ENCODE measurements around the gene MUC3A.
"Not testable (repeated sequence)": the region's sequence is repeated elsewhere in the genome, so short reads cannot be mapped to it uniquely, and the experiment has no call there.

Gene MUC3A

GRCh38 chr7:100921039-100921438, 28.3 kb upstream of the MUC3A start:
- Histone ChIP-seq H3K4me1 (ENCODE audit: control insufficient read depth, insufficient read depth, low read length) (no peaks in the 10 kb centered on the region), H3K27ac (ENCODE audit: low read depth, low read length) (no peak overlapping the region), H3K4me3 (ENCODE audit: low read length) (no peak overlapping the region), H3K36me3 (ENCODE audit: control insufficient read depth, insufficient read depth, low read length) (no peaks in the 10 kb centered on the region), H3K27me3 (ENCODE audit: control insufficient read depth, insufficient read depth, low read length) (no peaks in the 10 kb centered on the region), H3K9ac (ENCODE audit: low read length) (no peak overlapping the region)

- H3K4me3 ChIP-seq (ENCODE audit: low read length); H3K36me3 ChIP-seq (ENCODE audit: control insufficient read depth, insufficient read depth, low read length); H3K9ac ChIP-seq (ENCODE audit: low read length); H3K27ac ChIP-seq (ENCODE audit: low read depth, low read length); H3K27me3 ChIP-seq (ENCODE audit: control insufficient read depth, insufficient read depth, low read length); H3K4me1 ChIP-seq (ENCODE audit: control insufficient read depth, insufficient read depth, low read length): not testable (repeated sequence)
Measured at GRCh38 chr7:100923616-100924015, 25.7 kb upstream of the MUC3A start.

- Histone ChIP-seq H3K4me3 (ENCODE audit: low read length) (no peak overlapping the region), H3K4me1 (ENCODE audit: control insufficient read depth, insufficient read depth, low read length) (no peaks in the 10 kb centered on the region)
Measured at GRCh38 chr7:100929808-100930174, 19.5 kb upstream of the MUC3A start.

GRCh38 chr7:100933734-100934133, 15.6 kb upstream of the MUC3A start:
- no peak overlapping the region for H3K4me3 ChIP-seq (ENCODE audit: low read length)
- H3K4me1 ChIP-seq (ENCODE audit: control insufficient read depth, insufficient read depth, low read length) = no peaks in the 10 kb centered on the region
- H3K27ac ChIP-seq (ENCODE audit: low read depth, low read length) = no peak overlapping the region
- no peaks in the 10 kb centered on the region for H3K36me3 ChIP-seq (ENCODE audit: control insufficient read depth, insufficient read depth, low read length)
- no peaks in the 10 kb centered on the region for H3K27me3 ChIP-seq (ENCODE audit: control insufficient read depth, insufficient read depth, low read length)
- H3K9ac ChIP-seq (ENCODE audit: low read length) = no peak overlapping the region

More at GRCh38 chr7:100929808-100930174, 19.5 kb upstream of the MUC3A start:
- Histone ChIP-seq H3K27me3 (ENCODE audit: control insufficient read depth, insufficient read depth, low read length) (no peaks in the 10 kb centered on the region), H3K36me3 (ENCODE audit: control insufficient read depth, insufficient read depth, low read length) (no peaks in the 10 kb centered on the region), H3K9ac (ENCODE audit: low read length) (no peak overlapping the region), H3K27ac (ENCODE audit: low read depth, low read length) (no peak overlapping the region)

GRCh38 chr7:100935381-100935780, 14.0 kb upstream of the MUC3A start:
- H3K36me3 ChIP-seq (ENCODE audit: control insufficient read depth, insufficient read depth, low read length); H3K27ac ChIP-seq (ENCODE audit: low read depth, low read length); H3K9ac ChIP-seq (ENCODE audit: low read length); H3K4me1 ChIP-seq (ENCODE audit: control insufficient read depth, insufficient read depth, low read length); H3K4me3 ChIP-seq (ENCODE audit: low read length); H3K27me3 ChIP-seq (ENCODE audit: control insufficient read depth, insufficient read depth, low read length): not testable (repeated sequence)

- H3K9ac ChIP-seq (ENCODE audit: low read length); H3K36me3 ChIP-seq (ENCODE audit: control insufficient read depth, insufficient read depth, low read length); H3K4me3 ChIP-seq (ENCODE audit: low read length); H3K4me1 ChIP-seq (ENCODE audit: control insufficient read depth, insufficient read depth, low read length); H3K27me3 ChIP-seq (ENCODE audit: control insufficient read depth, insufficient read depth, low read length); H3K27ac ChIP-seq (ENCODE audit: low read depth, low read length): not testable (repeated sequence)
Measured at GRCh38 chr7:100936167-100936566, 13.2 kb upstream of the MUC3A start.

- Histone ChIP-seq H3K36me3 (ENCODE audit: control insufficient read depth, insufficient read depth, low read length) (no peaks in the 10 kb centered on the region), H3K9ac (ENCODE audit: low read length) (no peak overlapping the region), H3K27ac (ENCODE audit: low read depth, low read length) (no peak overlapping the region), H3K4me1 (ENCODE audit: control insufficient read depth, insufficient read depth, low read length) (no peaks in the 10 kb centered on the region), H3K27me3 (ENCODE audit: control insufficient read depth, insufficient read depth, low read length) (no peaks in the 10 kb centered on the region), H3K4me3 (ENCODE audit: low read length) (no peak overlapping the region)
Measured at GRCh38 chr7:100942045-100942774, 7.1 kb upstream of the MUC3A start.

GRCh38 chr7:100943693-100944092, 5.6 kb upstream of the MUC3A start:
- no peak overlapping the region for H3K9ac ChIP-seq (ENCODE audit: low read length)
- H3K4me3 ChIP-seq (ENCODE audit: low read length) = no peak overlapping the region
- no peaks in the 10 kb centered on the region for H3K36me3 ChIP-seq (ENCODE audit: control insufficient read depth, insufficient read depth, low read length)
- peaks cover under 1% of the 10 kb centered on the region for H3K27me3 ChIP-seq (ENCODE audit: control insufficient read depth, insufficient read depth, low read length)
- H3K27ac ChIP-seq (ENCODE audit: low read depth, low read length) = no peak overlapping the region
- no peaks in the 10 kb centered on the region for H3K4me1 ChIP-seq (ENCODE audit: control insufficient read depth, insufficient read depth, low read length)

- H3K27ac ChIP-seq (ENCODE audit: low read depth, low read length) = no peak overlapping the region
- no peak overlapping the region for H3K9ac ChIP-seq (ENCODE audit: low read length)
- peaks cover 2% of the 10 kb centered on the region for H3K27me3 ChIP-seq (ENCODE audit: control insufficient read depth, insufficient read depth, low read length)
- no peak overlapping the region for H3K4me3 ChIP-seq (ENCODE audit: low read length)
- no peaks in the 10 kb centered on the region for H3K36me3 ChIP-seq (ENCODE audit: control insufficient read depth, insufficient read depth, low read length)
- H3K4me1 ChIP-seq (ENCODE audit: control insufficient read depth, insufficient read depth, low read length) = no peaks in the 10 kb centered on the region
Measured at GRCh38 chr7:100944138-100944537, 5.2 kb upstream of the MUC3A start.

GRCh38 chr7:100946111-100946510, 3.2 kb upstream of the MUC3A start:
- H3K27me3 ChIP-seq (ENCODE audit: control insufficient read depth, insufficient read depth, low read length) = peaks cover 8% of the 10 kb centered on the region
- no peak overlapping the region for H3K27ac ChIP-seq (ENCODE audit: low read depth, low read length)
- no peaks in the 10 kb centered on the region for H3K4me1 ChIP-seq (ENCODE audit: control insufficient read depth, insufficient read depth, low read length)
- H3K36me3 ChIP-seq (ENCODE audit: control insufficient read depth, insufficient read depth, low read length) = no peaks in the 10 kb centered on the region
- H3K4me3 ChIP-seq (ENCODE audit: low read length) = no peak overlapping the region
- H3K9ac ChIP-seq (ENCODE audit: low read length) = no peak overlapping the region

- Histone ChIP-seq H3K27ac (ENCODE audit: low read depth, low read length) (no peak overlapping the region), H3K9ac (ENCODE audit: low read length) (no peak overlapping the region), H3K4me3 (ENCODE audit: low read length) (no peak overlapping the region), H3K36me3 (ENCODE audit: control insufficient read depth, insufficient read depth, low read length) (no peaks in the 10 kb centered on the region), H3K4me1 (ENCODE audit: control insufficient read depth, insufficient read depth, low read length) (no peaks in the 10 kb centered on the region), H3K27me3 (ENCODE audit: control insufficient read depth, insufficient read depth, low read length) (peaks cover 8% of the 10 kb centered on the region)
Measured at GRCh38 chr7:100946766-100947365, 2.5 kb upstream of the MUC3A start.

GRCh38 chr7:100947792-100948191, 1.5 kb upstream of the MUC3A start:
- Histone ChIP-seq H3K9ac (ENCODE audit: low read length) (no peak overlapping the region), H3K27ac (ENCODE audit: low read depth, low read length) (no peak overlapping the region), H3K4me3 (ENCODE audit: low read length) (no peak overlapping the region), H3K4me1 (ENCODE audit: control insufficient read depth, insufficient read depth, low read length) (no peaks in the 10 kb centered on the region), H3K27me3 (ENCODE audit: control insufficient read depth, insufficient read depth, low read length) (peaks cover 8% of the 10 kb centered on the region), H3K36me3 (ENCODE audit: control insufficient read depth, insufficient read depth, low read length) (no peaks in the 10 kb centered on the region)

GRCh38 chr7:100949933-100950443, 654 bp downstream of the MUC3A start:
- Histone ChIP-seq H3K4me1 (ENCODE audit: control insufficient read depth, insufficient read depth, low read length) (no peaks in the 10 kb centered on the region), H3K27me3 (ENCODE audit: control insufficient read depth, insufficient read depth, low read length) (peaks cover 8% of the 10 kb centered on the region), H3K4me3 (ENCODE audit: low read length) (no peak overlapping the region), H3K9ac (ENCODE audit: low read length) (no peak overlapping the region), H3K27ac (ENCODE audit: low read depth, low read length) (no peak overlapping the region), H3K36me3 (ENCODE audit: control insufficient read depth, insufficient read depth, low read length) (no peaks in the 10 kb centered on the region)

All from rectal smooth muscle tissue (tissue), 1 donor.